Measurements from ENCODE around the gene RRM2. TPM values are rescaled to one million over a fixed set of nuclear protein-coding genes. Genes with fewer than 3 reads are reported as not detected.

The RRM2 gene
- polyA plus RNA-seq, 2 of the 4 experiments (the other 2 are of a cell fraction) = 84.4 to 111 TPM

- ChIA-PET POLR2A (no interaction called here), CTCF (interaction anchor here (1.1 to 7.3 kb wide), 8 partner anchors 12 to 276 kb away, joined by 3 to 61 read pairs (median 7); partner anchors contain the start of gene HPCAL1)
- Histone ChIP-seq H3K4me1 (no peaks in the 10 kb centered on the region), H3K27ac (no peak overlapping the region), H3K9me3 (no peaks in the 10 kb centered on the region), H3K4me2 (no peak overlapping the region), H3K4me3 (no peak overlapping the region)
- DNase-seq (ENCODE audit: low read depth in 1 of 2, low spot score in 1 of 2) (no peak), ATAC-seq (no peak), FAIRE-seq (no peak)
- TF ChIP-seq JUN (IDR thresholded peaks at IDR 0.05) (no peak), POLR2A (IDR thresholded peaks at IDR 0.05; ENCODE audit: low read length) (no peak), ZC3H11A (IDR thresholded peaks at IDR 0.05) (no peak), RARB (CRISPR knock-in tag; IDR thresholded peaks at IDR 0.05) (no peak), EHF (CRISPR knock-in tag; IDR thresholded peaks at IDR 0.05) (no peak), HOXA7 (CRISPR knock-in tag; IDR thresholded peaks at IDR 0.05) (no peak), EP300 (IDR thresholded peaks at IDR 0.05) (no peak), RCOR1 (IDR thresholded peaks at IDR 0.05; ENCODE audit: low read depth, low read length) (no peak), FOXS1 (CRISPR knock-in tag; IDR thresholded peaks at IDR 0.05) (no peak), HDAC2 (IDR thresholded peaks at IDR 0.05) (no peak), PHF8 (IDR thresholded peaks at IDR 0.05; ENCODE audit: borderline replicate concordance, low read depth) (no peak), HOXB5 (CRISPR knock-in tag; IDR thresholded peaks at IDR 0.05) (no peak), REST (IDR thresholded peaks at IDR 0.05) (no peak), MAZ (IDR thresholded peaks at IDR 0.05; ENCODE audit: borderline replicate concordance, low read depth, low read length) (no peak), POLR2AphosphoS2 (conservative IDR thresholded peaks at IDR 0.05; ENCODE audit: low read length) (no peak), RFX5 (IDR thresholded peaks at IDR 0.05) (no peak), PBX3 (IDR thresholded peaks at IDR 0.05) (no peak)
- 96% methylated on average over 6 of the region's 6 CpGs for WGBS (ENCODE audit: missing lambda C conversion rate)
Observed at GRCh38 chr2:10159086-10159485, 36.5 kb downstream of the RRM2 start.

GRCh38 chr2:10159581-10160131 lies 37.1 kb downstream of the RRM2 start:
- Histone ChIP-seq H3K4me1 (no peaks in the 10 kb centered on the region), H3K4me3 (no peak overlapping the region), H3K4me2 (no peak overlapping the region), H3K9me3 (no peaks in the 10 kb centered on the region), H3K27ac (no peak overlapping the region)
- TF ChIP-seq CEBPB (IDR thresholded peaks at IDR 0.05) (no peak), POLR2AphosphoS2 (conservative IDR thresholded peaks at IDR 0.05; ENCODE audit: low read length) (no peak), RNF2 (IDR thresholded peaks at IDR 0.05; ENCODE audit: borderline replicate concordance, low read depth) (no peak), CHD2 (IDR thresholded peaks at IDR 0.05; ENCODE audit: low read length, partially characterized antibody) (no peak), MAFK (IDR thresholded peaks at IDR 0.05; ENCODE audit: partially characterized antibody) (no peak), ZNF302 (CRISPR knock-in tag; IDR thresholded peaks at IDR 0.05) (no peak), RCOR1 (IDR thresholded peaks at IDR 0.05; ENCODE audit: low read depth, low read length) (no peak)
- WGBS (ENCODE audit: missing lambda C conversion rate) = 86% methylated on average over 11 of the region's 11 CpGs
- ATAC-seq (peak in 1 of 2 experiments; percentile 3; a peak in 2 of 6 replicates), DNase-seq (ENCODE audit: low read depth in 1 of 2, low spot score in 1 of 2) (no peak), FAIRE-seq (no peak)
- POLR2A ChIA-PET = no interaction called here
- CTCF ChIA-PET = interaction anchor here (1.0 to 7.3 kb wide), 14 partner anchors 11 to 276 kb away, joined by 3 to 61 read pairs (median 5); partner anchors contain the start of gene HPCAL1

Measured in A549 (cell line).